Chondrocyte (in vitro differentiated cells): ENCODE data around the gene TCF19. TPM values are rescaled to one million over a fixed set of nuclear protein-coding genes. Genes with fewer than 3 reads are reported as not detected.
"Not testable (repeated sequence)": the region's sequence is repeated elsewhere in the genome, so short reads cannot be mapped to it uniquely, and the experiment has no call there.

Source experiments
- DNase-seq: peaks from one replicate; pipeline ENCODE4 v3.0.0; 2021; ENCODE audit warnings: mixed read lengths, low spot score
- H3K27ac Mint-ChIP-seq: one replicate; pipeline ENCODE4 v1.8.0; 2021; ENCODE audit warnings: mild to moderate bottlenecking, moderate library complexity, mixed read lengths; ENCODE audit not compliant: unreplicated experiment
- H3K27me3 Mint-ChIP-seq: 2 replicates; pipeline ENCODE4 v1.8.0; 2021; ENCODE audit warnings: low read depth, mixed read lengths
- H3K36me3 Mint-ChIP-seq: 2 replicates; pipeline ENCODE4 v1.8.0; 2021; ENCODE audit warnings: low read depth, mixed read lengths
- H3K4me1 Mint-ChIP-seq: 2 replicates; pipeline ENCODE4 v1.8.0; 2021; ENCODE audit warnings: low read depth, mild to moderate bottlenecking, mixed read lengths
- H3K4me3 Mint-ChIP-seq: one replicate; pipeline ENCODE4 v1.8.0; 2021; ENCODE audit warnings: mild to moderate bottlenecking, moderate library complexity, mixed read lengths; ENCODE audit not compliant: unreplicated experiment
- H3K9me3 Mint-ChIP-seq: 2 replicates; pipeline ENCODE4 v1.8.0; 2021; ENCODE audit warnings: low read depth, mixed read lengths
- CTCF ChIP-seq: fragments of 200-600 bp; sonication (generic); IDR thresholded peaks from 2 replicates; pipeline ENCODE4 v1.5.0; 2021; ENCODE audit warnings: antibody characterized with exemption, mild to moderate bottlenecking, moderate library complexity
- total RNA-seq: library from RNA; stranded (reverse); gene quantifications from 3 replicates; pipeline ENCODE4 v1.2.1, GENCODE V29; 2021

The TCF19 gene
- total RNA-seq, 1 donor from 2014 or later, result 7.4 TPM

GRCh38 chr6:31165986-31166385 is 7.6 kb downstream of the TCF19 start:
- H3K36me3 Mint-ChIP-seq, result no peaks in the 10 kb centered on the region
- H3K27me3 Mint-ChIP-seq, result no peaks in the 10 kb centered on the region
- no peaks in the 10 kb centered on the region for H3K9me3 Mint-ChIP-seq
- TF ChIP-seq CTCF, result no peak
- DNase-seq, result no peak
- H3K4me1 Mint-ChIP-seq, result no peaks in the 10 kb centered on the region
- H3K27ac Mint-ChIP-seq, result no peak overlapping the region
- H3K4me3 Mint-ChIP-seq, result no peak overlapping the region

GRCh38 chr6:31168606-31169005 is 10.2 kb downstream of the TCF19 start:
- Mint-ChIP-seq H3K27me3 (no peaks in the 10 kb centered on the region), H3K4me3 (no peak overlapping the region), H3K9me3 (no peaks in the 10 kb centered on the region), H3K4me1 (no peaks in the 10 kb centered on the region), H3K27ac (no peak overlapping the region), H3K36me3 (no peaks in the 10 kb centered on the region)
- TF ChIP-seq CTCF, result no peak
- DNase-seq, result no peak

- Mint-ChIP-seq H3K9me3 (no peaks in the 10 kb centered on the region), H3K27ac (no peak overlapping the region), H3K4me1 (no peaks in the 10 kb centered on the region), H3K4me3 (no peak overlapping the region), H3K36me3 (no peaks in the 10 kb centered on the region), H3K27me3 (no peaks in the 10 kb centered on the region)
- DNase-seq, result no peak
- TF ChIP-seq CTCF, result no peak
Observed at GRCh38 chr6:31169123-31169857, 10.9 kb downstream of the TCF19 start.

GRCh38 chr6:31169858-31170599 is 11.6 kb downstream of the TCF19 start:
- DNase-seq, result peak; percentile 87
- not testable (repeated sequence) for H3K4me3 Mint-ChIP-seq, H3K9me3 Mint-ChIP-seq, H3K4me1 Mint-ChIP-seq, H3K27me3 Mint-ChIP-seq, H3K36me3 Mint-ChIP-seq, H3K27ac Mint-ChIP-seq

GRCh38 chr6:31170600-31170881 is 12.2 kb downstream of the TCF19 start, which contains the start of gene POU5F1:
TSS of gene POU5F1 (minus strand) at chr6:31170682. CDS start at chr6:31170620, 62 bp downstream.
- H3K36me3 Mint-ChIP-seq, result no peaks in the 10 kb centered on the region
- no peak for TF ChIP-seq CTCF
- H3K4me1 Mint-ChIP-seq, result no peaks in the 10 kb centered on the region
- H3K4me3 Mint-ChIP-seq, result no peak within 1 kb of the TSS
- H3K27ac Mint-ChIP-seq, result no peak within 1 kb of the TSS
- H3K27me3 Mint-ChIP-seq, result no peaks in the 10 kb centered on the region
- no peaks in the 10 kb centered on the region for H3K9me3 Mint-ChIP-seq
- peak; percentile 49 for DNase-seq
